Transverse colon (tissue), 4 donors: Measurements from ENCODE around the gene MYBPC2. TPM values are rescaled to one million over a fixed set of nuclear protein-coding genes. Genes with fewer than 3 reads are reported as not detected.

Source experiments
- DNase-seq: peaks from one replicate; pipeline ENCODE4 v3.0.0-alpha.2; 2019
- H3K27ac ChIP-seq, 4 donors: fragments of 200-600 bp; sonication (generic); 2 replicates each; pipeline ENCODE4 v1.5.1; 2016 to 2018; ENCODE audit warnings: inconsistent platforms in 4 of 4
- H3K27me3 ChIP-seq: fragments of 200-600 bp; sonication (generic); 2 replicates; pipeline ENCODE4 v1.5.1; 2017; ENCODE audit warnings: inconsistent platforms
- H3K36me3 ChIP-seq, 4 donors: fragments of 200-600 bp; sonication (generic); 2 replicates each; pipeline ENCODE4 v1.5.1; 2017 to 2019; ENCODE audit warnings: inconsistent platforms in 4 of 4
- H3K4me1 ChIP-seq, 4 donors: fragments of 200-600 bp; sonication (generic); 2 replicates each; pipeline ENCODE4 v1.5.1; 2017 to 2020; ENCODE audit warnings: inconsistent platforms in 4 of 4
- H3K4me3 ChIP-seq, 4 donors: fragments of 200-600 bp; sonication (generic); 1 replicate in 1 of 4; 2 replicates in 3 of 4; pipeline versions ENCODE4 v1.5.1 to v1.6.1; 2017 to 2019; ENCODE audit warnings: inconsistent platforms in 4 of 4
- H3K9me3 ChIP-seq, 2 donors: fragments of 200-600 bp; sonication (generic); 2 replicates each; pipeline ENCODE4 v1.5.1; 2017 to 2019; ENCODE audit warnings: inconsistent platforms in 2 of 2
- CTCF ChIP-seq, 5 experiments: fragments of 200-600 bp in 3 of 5; fragments of 450-650 bp in 2 of 5; sonication (generic) in 3 of 5; IDR thresholded peaks; 1 replicate in 2 of 5; 2 replicates in 3 of 5; pipeline ENCODE4 v1.5.1; 2016 to 2017; ENCODE audit warnings: antibody characterized with exemption in 5 of 5, inconsistent platforms in 3 of 5, mild to moderate bottlenecking in 2 of 5, moderate library complexity in 1 of 5
- EP300 ChIP-seq: sonication (generic); formaldehyde crosslinking; IDR thresholded peaks from one replicate; pipeline ENCODE4 v1.6.1; 2017; ENCODE audit warnings: antibody characterized with exemption, low read depth
- POLR2A ChIP-seq: fragments of 450-650 bp; IDR thresholded peaks from one replicate; pipeline ENCODE4 v1.6.1; 2016; ENCODE audit warnings: antibody characterized with exemption, mild to moderate bottlenecking, moderate library complexity
- POLR2AphosphoS5 ChIP-seq, 3 donors: sonication (generic); formaldehyde crosslinking; IDR thresholded peaks; one replicate each; pipeline ENCODE4 v1.6.1; 2016; ENCODE audit warnings: antibody characterized with exemption in 3 of 3
- WGBS, 2 donors: methylation state at CpG; one replicate each; pipeline ENCODE4 v1.1.5; 2018; ENCODE audit warnings: low coverage in 1 of 2; 5-methylcytosine and 5-hydroxymethylcytosine counted together
- in situ Hi-C, 4 donors: fragments of 200-750 bp; cut with MboI; loops; one replicate each; pipeline versions ENCODE4 v1.15.0 to v1.15.1; 2017; ENCODE audit warnings: low sequenced_read_pairs in 3 of 4, low pct_ligation_motif_present in 1 of 4, low pct_unique_long_range_greater_than_20kb in 1 of 4
- intact Hi-C: fragments of 100-400 bp; cut with DNase I; formaldehyde crosslinking; loops from one replicate; pipeline ENCODE4 v1.15.1; 2023; ENCODE audit warnings: low total_unique reads
- total RNA-seq, 4 donors: library from RNA; depleted of rRNA; stranded (reverse); fragments of >200 nt; gene quantifications; one replicate each; pipeline ENCODE4 v1.1.0, GENCODE V29; 2016

The MYBPC2 gene
- total RNA-seq, 4 donors from 2014 or later: 0.16 to 0.41 TPM; not detected in 2

- 85 to 90% methylated on average over 8 to 26 of the region's 26 CpGs for WGBS, 2 donors
- no peak for TF ChIP-seq CTCF (IDR thresholded peaks at IDR 0.05)
- TF ChIP-seq EP300: no peak
- no peak for TF ChIP-seq POLR2A
- no peak for TF ChIP-seq POLR2AphosphoS5 (IDR thresholded peaks at IDR 0.05)
- peak overlapping the region in 1 of 4 donors; percentile 47 for H3K27ac ChIP-seq
- peak overlapping the region in 2 of 4 donors; percentile 5 to 33 for H3K4me3 ChIP-seq
- in situ Hi-C loops: loop anchor here in 1 of 4 donors (10.0 kb wide), 1 partner anchor 63 kb away; the partner anchor contains the start of gene NAPSA
- intact Hi-C loops: no loop called here
- H3K4me1 ChIP-seq: peaks cover 4 to 27% (median 16%) of the 10 kb centered on the region in 4 donors
- DNase-seq: no peak
- peaks cover 40% of the 10 kb centered on the region for H3K27me3 ChIP-seq
- H3K36me3 ChIP-seq: no peaks in the 10 kb centered on the region
- H3K9me3 ChIP-seq: no peaks in the 10 kb centered on the region
These were observed 5.3 kb upstream of the MYBPC2 start for GRCh38 chr19:50427318-50427925.

GRCh38 chr19:50427997-50428425 lies 4.7 kb upstream of the MYBPC2 start:
- peaks cover 42% of the 10 kb centered on the region for H3K27me3 ChIP-seq

GRCh38 chr19:50428772-50429463 lies 3.8 kb upstream of the MYBPC2 start:
- peaks cover 51% of the 10 kb centered on the region for H3K27me3 ChIP-seq
- no peaks in the 10 kb centered on the region for H3K36me3 ChIP-seq
- H3K4me3 ChIP-seq: no peak overlapping the region
- peaks cover 6 to 31% (median 20%) of the 10 kb centered on the region in 4 donors for H3K4me1 ChIP-seq
- 67 to 78% methylated on average over 1 to 7 of the region's 7 CpGs for WGBS, 2 donors
- DNase-seq: no peak
- H3K27ac ChIP-seq: no peak overlapping the region
- intact Hi-C loops: no loop called here
- H3K9me3 ChIP-seq: no peaks in the 10 kb centered on the region
- TF ChIP-seq POLR2AphosphoS5 (IDR thresholded peaks at IDR 0.05) (no peak), CTCF (IDR thresholded peaks at IDR 0.05) (no peak), POLR2A (no peak), EP300 (no peak)
- in situ Hi-C loops: loop anchor here in 1 of 4 donors (10.0 kb wide), 1 partner anchor 64 kb away; the partner anchor contains the start of gene NAPSA

More at GRCh38 chr19:50427997-50428425, 4.7 kb upstream of the MYBPC2 start:
- in situ Hi-C loops: loop anchor here in 1 of 4 donors (10.0 kb wide), 1 partner anchor 63 kb away; the partner anchor contains the start of gene NAPSA
- H3K27ac ChIP-seq: peak overlapping the region in 3 of 4 donors; percentile 2 to 54 (median 47)
- H3K9me3 ChIP-seq: no peaks in the 10 kb centered on the region
- intact Hi-C loops: no loop called here
- 28% methylated on average over 36 of the region's 38 CpGs; no CpG with 5 or more reads in 1 of the 2 donors for WGBS, 2 donors
- TF ChIP-seq CTCF (IDR thresholded peaks at IDR 0.05) (no peak), POLR2AphosphoS5 (IDR thresholded peaks at IDR 0.05) (peak; percentile 19 to 46 (median 41))
- peaks cover 6 to 31% (median 20%) of the 10 kb centered on the region in 4 donors for H3K4me1 ChIP-seq
- no peaks in the 10 kb centered on the region for H3K36me3 ChIP-seq
- H3K4me3 ChIP-seq: peak overlapping the region in 3 of 4 donors; percentile 5 to 33 (median 12)
- peak; percentile 81 for DNase-seq

- H3K4me1 ChIP-seq: peaks cover 6 to 26% (median 20%) of the 10 kb centered on the region in 4 donors
- no peaks in the 10 kb centered on the region for H3K36me3 ChIP-seq
- DNase-seq: no peak
- intact Hi-C loops (no loop called here), in situ Hi-C loops (no loop called here)
- TF ChIP-seq POLR2A: no peak
- no peak for TF ChIP-seq CTCF (IDR thresholded peaks at IDR 0.05)
- no peak for TF ChIP-seq POLR2AphosphoS5 (IDR thresholded peaks at IDR 0.05)
- no peak for TF ChIP-seq EP300
- H3K27ac ChIP-seq: peak overlapping the region in 3 of 4 donors; percentile 51 to 71 (median 69)
- H3K27me3 ChIP-seq: peaks cover 59% of the 10 kb centered on the region
- H3K9me3 ChIP-seq: no peaks in the 10 kb centered on the region
- peak overlapping the region in 2 of 4 donors; percentile 51 to 73 for H3K4me3 ChIP-seq
- 15% methylated on average over 13 of the region's 13 CpGs; no CpG with 5 or more reads in 1 of the 2 donors for WGBS, 2 donors
These were observed 1.8 kb upstream of the MYBPC2 start for GRCh38 chr19:50430888-50431342.
